ENCODE measurements around the gene ZNF638.

The ZNF638 gene

DNA sequence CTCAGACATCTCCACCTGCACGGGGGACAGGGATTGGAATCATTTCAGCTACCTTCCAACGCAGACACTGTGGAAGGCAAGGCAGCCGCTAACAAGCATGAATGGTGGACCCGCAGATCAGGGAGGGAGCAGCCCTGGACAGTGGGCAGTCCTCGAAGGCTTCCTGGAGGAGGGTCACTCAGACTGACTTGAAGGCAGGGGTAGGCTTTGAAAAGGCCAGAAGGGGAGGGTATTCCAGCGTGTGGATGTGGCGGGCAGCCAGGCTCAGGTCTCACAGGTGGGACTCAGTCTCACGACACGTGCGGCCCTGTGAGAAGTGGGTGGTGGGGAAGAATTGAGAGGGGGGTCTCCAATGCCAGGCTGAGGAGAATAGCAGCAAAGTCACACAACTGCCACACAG lies 151.7 kb downstream of the ZNF638 start:
- Histone ChIP-seq H3K4me3 (ENCODE audit: extremely low read depth, insufficient read depth, low read length, poor library complexity, severe bottlenecking) (no peak overlapping the region), H3K36me3 (ENCODE audit: control insufficient read depth, insufficient read depth, low read length) (no peaks in the 10 kb centered on the region), H3K9me3 (ENCODE audit: control insufficient read depth, low read length) (no peaks in the 10 kb centered on the region), H3K27ac (ENCODE audit: low read depth, low read length, severe bottlenecking) (no peak overlapping the region), H3K4me1 (ENCODE audit: control insufficient read depth, insufficient read depth, low read length, poor library complexity, severe bottlenecking) (peaks cover 12% of the 10 kb centered on the region)
- 91 to 92% methylated on average over 7 to 9 of the region's 10 CpGs for WGBS, 2 experiments (ENCODE audit: insufficient coverage in 2 of 2)

DNA sequence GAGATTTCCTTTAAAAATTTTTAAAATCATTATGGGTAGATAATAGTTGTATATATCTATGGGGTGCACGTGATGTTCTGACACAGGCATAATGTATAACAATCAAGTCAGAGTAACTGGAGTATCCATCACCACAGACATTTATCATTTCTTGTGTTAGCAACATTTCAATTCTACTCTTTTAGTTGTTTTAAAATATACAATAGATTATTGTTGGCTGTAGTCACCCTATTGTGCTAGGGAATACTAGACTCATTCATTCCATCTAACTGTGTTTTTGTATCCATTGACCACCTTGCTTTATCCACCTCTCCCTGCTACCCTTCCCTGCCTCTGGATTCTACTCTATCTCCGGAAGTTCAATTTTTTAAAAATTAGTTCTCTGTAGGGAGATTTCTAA lies 152.8 kb downstream of the ZNF638 start:
- Histone ChIP-seq H3K9me3 (ENCODE audit: control insufficient read depth, low read length) (no peaks in the 10 kb centered on the region), H3K27ac (ENCODE audit: low read depth, low read length, severe bottlenecking) (no peak overlapping the region), H3K4me3 (ENCODE audit: extremely low read depth, insufficient read depth, low read length, poor library complexity, severe bottlenecking) (no peak overlapping the region), H3K4me1 (ENCODE audit: control insufficient read depth, insufficient read depth, low read length, poor library complexity, severe bottlenecking) (peaks cover 12% of the 10 kb centered on the region), H3K36me3 (ENCODE audit: control insufficient read depth, insufficient read depth, low read length) (no peaks in the 10 kb centered on the region)
- no CpG with 5 or more reads among the region's 2 CpGs for WGBS, 2 experiments (ENCODE audit: insufficient coverage in 2 of 2)
